Activated CD4-positive, alpha-beta T cell treated with anti-CD3 and anti-CD28 coated beads, Interleukin-2, amount 50 U/mL, for 24 hours (primary cell): ENCODE measurements around the gene EIF2AK3.
"Not testable (repeated sequence)": the region's sequence is repeated elsewhere in the genome, so short reads cannot be mapped to it uniquely, and the experiment has no call there.

Experiments
- DNase-seq, 2 donors: peaks; one replicate each; pipeline ENCODE4 v3.0.0-alpha.2; 2020; ENCODE audit warnings: low read depth in 1 of 2, low spot score in 1 of 2

Gene EIF2AK3

DNA sequence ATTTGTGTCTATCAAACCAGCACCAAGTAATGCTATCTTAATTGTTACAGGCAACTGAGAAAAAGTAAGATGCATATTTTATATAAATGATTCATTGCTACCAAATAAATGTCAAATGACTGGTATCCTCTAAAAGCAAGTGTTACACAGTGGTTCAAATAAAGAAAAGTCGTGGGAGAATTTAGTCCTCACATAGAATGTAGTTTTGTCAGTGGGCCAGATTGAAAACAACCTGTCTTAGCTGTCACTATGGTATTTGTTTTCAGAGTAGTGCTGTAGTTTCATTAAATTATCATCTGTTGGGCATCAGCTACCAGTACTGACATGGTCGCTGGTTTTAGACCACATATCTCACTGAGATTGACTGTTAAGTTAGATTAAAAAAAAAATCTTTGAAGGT, 10.2 kb upstream of the EIF2AK3 start:
- no peak for DNase-seq

GRCh38 chr2:88636026-88636425, 8.8 kb upstream of the EIF2AK3 start:
- no peak for DNase-seq

GRCh38 chr2:88632569-88632968, 5.3 kb upstream of the EIF2AK3 start:
- DNase-seq = no peak

GRCh38 chr2:88628571-88628939, 1.3 kb upstream of the EIF2AK3 start:
- DNase-seq = no peak

- peak; percentile 57 to 63 for DNase-seq
These were observed 749 bp upstream of the EIF2AK3 start for GRCh38 chr2:88627856-88628570.

GRCh38 chr2:88626171-88627054, 851 bp downstream of the EIF2AK3 start:
- peak; percentile 8 to 10 for DNase-seq

- DNase-seq = no peak
These were observed 2.8 kb downstream of the EIF2AK3 start for GRCh38 chr2:88624477-88624876.

GRCh38 chr2:88623831-88624465, 3.3 kb downstream of the EIF2AK3 start:
- DNase-seq = not testable (repeated sequence)

DNA sequence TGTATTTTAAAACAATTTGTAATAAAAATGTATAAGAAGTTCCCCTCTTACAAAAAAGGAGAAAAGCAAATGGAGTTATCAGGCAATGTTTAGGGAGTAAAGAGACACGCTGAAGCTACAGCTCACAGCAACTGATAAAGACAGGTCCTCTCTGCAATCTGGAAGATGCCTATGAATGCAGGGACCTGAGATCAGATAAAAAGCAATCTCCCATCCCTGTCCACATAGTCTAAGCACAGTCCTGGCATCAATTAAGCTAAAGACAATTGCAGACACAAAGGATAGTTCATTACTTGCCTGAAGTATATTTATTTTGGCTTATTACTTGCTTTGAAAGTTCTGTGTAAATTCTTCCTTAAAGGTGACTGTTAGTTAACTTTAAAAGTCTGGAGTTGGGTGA, 5.0 kb downstream of the EIF2AK3 start:
- DNase-seq = no peak

DNA sequence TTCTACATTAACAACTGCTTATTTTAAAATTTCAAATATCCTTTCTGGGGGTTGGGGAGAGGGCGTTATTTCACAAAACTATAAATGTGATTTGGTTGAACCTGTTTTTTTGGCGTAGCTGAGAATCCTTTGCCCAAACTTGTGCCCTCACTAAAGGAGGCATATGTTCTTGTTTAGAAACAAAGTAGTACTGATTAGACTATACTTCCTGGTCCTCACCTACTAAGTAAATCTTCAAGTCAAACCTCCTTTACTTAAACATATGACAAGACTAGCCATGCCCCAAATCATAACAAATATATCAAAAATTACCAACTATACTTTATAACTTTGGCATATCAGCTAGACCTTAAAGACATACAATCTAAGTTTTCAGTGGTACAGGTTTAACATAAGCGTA, 5.8 kb downstream of the EIF2AK3 start:
- DNase-seq = no peak

- no peak for DNase-seq
These were observed 7.2 kb downstream of the EIF2AK3 start for GRCh38 chr2:88620015-88620414.

DNA sequence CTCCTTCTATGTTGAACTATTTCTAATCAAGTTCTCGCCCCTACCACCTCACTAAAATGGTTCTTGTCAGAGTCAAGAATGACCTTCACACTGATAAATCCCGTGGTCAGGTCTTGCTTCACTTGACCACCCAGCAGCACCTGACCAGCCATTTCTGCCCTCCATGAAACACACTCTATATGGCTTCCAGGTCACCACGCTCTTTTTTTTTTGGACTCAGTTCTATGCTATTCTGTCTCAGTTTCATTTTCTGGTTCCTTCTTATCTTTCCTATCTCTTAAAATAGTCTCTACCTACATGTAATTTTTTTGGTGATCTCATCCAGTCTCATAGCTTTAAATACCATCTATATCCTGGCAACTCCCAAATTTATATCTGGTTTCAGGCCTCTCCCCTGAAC, 11.4 kb downstream of the EIF2AK3 start:
- no peak for DNase-seq

DNA sequence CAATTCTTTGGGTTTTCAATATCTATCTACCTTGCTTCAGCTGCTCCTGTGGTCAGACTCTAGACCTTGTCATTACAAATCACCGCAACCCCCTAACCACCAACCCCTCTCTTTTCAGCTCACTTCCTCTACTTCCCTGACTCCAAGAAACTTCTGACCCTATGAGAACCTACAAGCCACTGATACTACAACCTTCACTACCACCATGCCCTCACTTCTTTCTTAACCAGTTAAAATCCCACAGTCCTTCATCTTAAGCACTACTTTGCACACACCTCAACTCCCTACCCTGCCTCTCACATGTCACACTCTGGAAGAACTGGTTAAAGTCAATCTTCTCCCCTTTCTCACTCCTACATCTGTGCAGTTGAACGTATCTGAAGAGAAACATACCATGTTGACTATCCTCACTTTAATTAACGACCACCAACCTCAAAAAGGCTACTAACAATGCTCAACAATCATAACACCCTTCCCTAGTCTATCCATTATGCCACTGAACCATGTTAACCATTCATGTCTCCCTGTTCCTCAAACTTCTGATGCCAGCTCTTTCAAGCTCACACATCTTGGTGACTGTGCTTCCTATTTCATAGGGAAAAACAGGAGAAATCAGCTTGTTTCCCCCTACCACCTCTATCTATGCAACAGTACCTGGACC, 12.6 kb downstream of the EIF2AK3 start:
- DNase-seq = no peak

GRCh38 chr2:88613921-88614320, 13.3 kb downstream of the EIF2AK3 start:
- no peak for DNase-seq

DNA sequence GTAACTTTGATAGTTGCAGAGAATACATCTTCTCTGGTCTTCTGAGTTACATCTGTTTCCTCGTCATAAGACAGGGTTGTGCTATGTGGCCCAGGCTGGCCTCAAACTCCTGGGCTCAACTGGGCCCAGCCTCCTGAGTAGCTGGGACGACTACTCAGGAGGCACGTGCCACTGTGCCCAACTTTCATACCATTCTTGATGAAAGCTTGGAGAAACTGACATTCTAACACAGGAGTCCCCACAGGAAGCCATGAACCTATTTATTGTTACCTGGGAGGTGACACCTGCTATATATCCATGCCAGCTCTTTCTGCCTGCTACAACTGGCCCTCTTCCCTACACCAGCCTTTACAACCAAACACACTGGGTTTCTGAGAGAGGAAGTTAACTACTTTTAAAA, 19.1 kb downstream of the EIF2AK3 start:
- no peak for DNase-seq

GRCh38 chr2:88607416-88607815, 19.8 kb downstream of the EIF2AK3 start:
- DNase-seq = no peak

DNA sequence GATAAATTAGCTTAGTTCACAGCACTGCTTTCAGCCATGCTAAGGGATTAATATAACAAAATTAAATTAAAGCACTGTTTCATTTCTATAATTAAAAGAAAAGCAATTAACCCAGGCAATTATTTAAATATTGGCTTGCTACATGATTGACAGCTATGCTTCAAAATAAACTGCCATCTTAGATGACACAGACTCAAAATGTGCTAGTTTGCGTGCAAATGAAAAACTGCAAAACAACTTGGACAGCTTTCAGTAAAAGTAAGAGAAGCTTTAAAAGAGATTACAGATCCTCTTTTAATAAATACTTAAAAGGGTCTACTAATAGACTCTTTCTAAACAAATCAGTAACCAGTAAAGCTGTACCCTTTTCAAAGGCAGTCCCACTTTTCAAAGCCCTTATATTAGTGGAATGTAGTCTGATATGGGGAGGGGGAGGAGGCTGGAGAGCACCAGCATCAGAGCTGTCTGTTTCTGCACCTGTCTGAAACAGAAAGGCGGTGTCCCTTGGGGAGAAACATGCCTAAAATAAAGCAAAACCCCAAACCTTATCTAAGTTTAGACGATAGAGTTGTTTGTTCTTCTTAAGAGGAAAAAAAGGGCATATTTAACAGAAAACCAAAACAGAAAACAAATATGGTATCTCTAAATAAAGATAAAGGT, 20.8 kb downstream of the EIF2AK3 start:
- DNase-seq = no peak

DNA sequence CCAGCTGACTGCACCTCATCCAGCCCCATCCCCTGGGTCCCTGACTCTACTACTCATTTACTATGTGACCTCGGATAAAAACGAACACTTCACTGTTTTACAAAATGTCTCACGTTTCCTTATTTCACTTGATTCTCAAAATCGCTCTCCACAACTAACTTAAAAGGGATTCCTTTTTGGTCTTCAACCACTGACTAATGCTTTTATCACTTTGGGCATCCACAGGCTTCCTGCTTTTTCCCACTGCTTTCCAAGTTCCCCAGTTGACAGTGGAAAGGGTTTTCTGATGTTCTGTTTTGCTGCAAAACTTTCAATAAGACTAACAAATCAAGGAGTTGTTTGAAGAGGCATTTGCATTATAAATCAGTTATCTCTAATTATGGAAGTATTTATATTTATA, 24.1 kb downstream of the EIF2AK3 start:
- DNase-seq = no peak

- no peak for DNase-seq
These were observed 25.2 kb downstream of the EIF2AK3 start for GRCh38 chr2:88602022-88602421.

DNA sequence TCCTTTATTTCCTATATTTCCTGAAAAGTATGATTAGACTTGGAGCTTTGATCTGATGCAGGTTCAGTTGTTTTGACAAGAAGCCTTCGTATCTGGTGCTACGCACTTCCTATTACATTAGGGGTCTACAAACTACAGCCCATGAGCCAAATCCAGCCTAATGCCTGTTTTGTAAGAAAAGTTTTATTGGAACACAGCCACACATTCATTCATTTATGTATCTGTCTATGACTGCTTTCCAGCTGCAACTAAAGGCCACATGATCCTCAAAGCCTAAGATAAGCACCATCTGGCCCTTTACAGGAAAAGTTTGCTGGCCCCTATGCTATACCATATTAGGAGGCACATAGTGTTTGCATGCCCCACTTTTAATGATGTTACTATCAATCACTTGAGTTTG, 26.0 kb downstream of the EIF2AK3 start:
- DNase-seq = no peak

- peak in 1 of 2 donors; percentile 62 for DNase-seq
These were observed 27.2 kb downstream of the EIF2AK3 start for GRCh38 chr2:88600038-88600465.
